Testis (tissue), 3 donors: Measurements from ENCODE around the gene DNAJB6. TPM values are rescaled to one million over a fixed set of nuclear protein-coding genes. Genes with fewer than 3 reads are reported as not detected.
A peak's percentile ranks its signal among the peaks of the same experiment; 100 is the strongest.

Experiments
- DNase-seq: peaks from one replicate; pipeline ENCODE4 v3.0.0-alpha.2; 2019
- H3K27ac ChIP-seq, 2 donors: fragments of 200-600 bp; sonication (generic); one replicate each; pipeline ENCODE4 v1.5.1; 2019
- H3K27me3 ChIP-seq: fragments of 200-600 bp; sonication (generic); one replicate; pipeline ENCODE4 v1.5.1; 2019
- H3K36me3 ChIP-seq: fragments of 200-600 bp; sonication (generic); one replicate; pipeline ENCODE4 v1.5.1; 2017; ENCODE audit warnings: low read depth; ENCODE audit errors: missing control alignments
- H3K4me1 ChIP-seq: fragments of 200-600 bp; sonication (generic); one replicate; pipeline ENCODE4 v1.5.1; 2019
- H3K4me3 ChIP-seq, 2 donors: fragments of 200-600 bp; sonication (generic); one replicate each; pipeline ENCODE4 v1.5.1; 2017 to 2019
- H3K9me3 ChIP-seq: fragments of 200-600 bp; sonication (generic); one replicate; pipeline ENCODE4 v1.5.1; 2017
- POLR2A ChIP-seq: fragments of 450-650 bp; IDR thresholded peaks from one replicate; pipeline ENCODE4 v1.6.1; 2017; ENCODE audit warnings: antibody characterized with exemption, mild to moderate bottlenecking, moderate library complexity
- WGBS, 2 donors: methylation state at CpG; one replicate each; pipeline ENCODE4 v1.1.5; 2018; 5-methylcytosine and 5-hydroxymethylcytosine counted together
- intact Hi-C: fragments of 100-400 bp; cut with DNase I; formaldehyde crosslinking; loops from one replicate; pipeline ENCODE4 v1.15.1; 2023; ENCODE audit warnings: low total_unique reads
- polyA plus RNA-seq: library from polyadenylated mRNA; stranded (reverse); fragments of 350-450 nt; fragmentation: Illumina TruSeq; extraction: RNeasy Lipid Tissue Mini Kit (QIAGEN cat#74804); gene quantifications from one replicate; pipeline ENCODE4 v1.2.3, GENCODE V29; 2014; ENCODE audit warnings: low read depth, low replicate concordance; ENCODE audit not compliant: insufficient read depth
- total RNA-seq, 2 donors: library from RNA; depleted of rRNA; stranded (reverse); fragments of >200 nt; gene quantifications; one replicate each; pipeline ENCODE4 v1.2.3, GENCODE V29; 2016
- TF ChIP-seq, protein P1 (sequence below), 3 experiments: fragments of 450-650 bp in 2 of 3; fragments of 200-600 bp in 1 of 3; sonication (generic) in 1 of 3; IDR thresholded peaks; one replicate each; pipeline ENCODE4 v1.5.1; 2016 to 2019; ENCODE audit warnings: antibody characterized with exemption in 3 of 3, mild to moderate bottlenecking in 2 of 3, moderate library complexity in 1 of 3

DNAJB6 gene
- total and polyA plus RNA-seq, 3 donors from 2014 or later = 154 to 262 (median 172) TPM

DNA sequence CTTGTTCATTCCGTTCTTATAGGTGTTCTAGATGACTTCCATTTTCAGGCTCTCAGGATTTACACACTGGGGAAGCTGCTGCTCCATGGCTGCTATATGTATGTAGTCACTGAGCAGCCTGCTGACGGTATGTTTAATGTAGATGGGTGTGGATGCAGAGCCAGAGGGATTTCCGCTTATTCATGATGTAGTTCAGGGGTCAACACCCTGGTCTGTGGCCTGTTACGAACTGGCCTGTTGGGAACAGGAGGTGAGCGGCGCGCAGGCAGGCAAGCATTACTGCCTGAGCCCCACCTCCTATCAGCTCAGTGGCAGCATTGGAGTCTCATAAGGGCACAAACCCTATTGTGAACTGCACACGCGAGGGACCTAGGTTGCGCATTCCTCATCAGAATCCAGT is 33.9 kb downstream of the DNAJB6 start:
- Histone ChIP-seq H3K4me3 (no peak overlapping the region), H3K36me3 (no peaks in the 10 kb centered on the region), H3K27ac (no peak overlapping the region), H3K4me1 (no peaks in the 10 kb centered on the region), H3K9me3 (no peaks in the 10 kb centered on the region), H3K27me3 (no peaks in the 10 kb centered on the region)
- intact Hi-C loops = no loop called here
- DNase-seq = no peak
- WGBS, 2 donors = 89 to 94% methylated on average over 9 to 10 of the region's 10 CpGs
- TF ChIP-seq, protein P1, sequence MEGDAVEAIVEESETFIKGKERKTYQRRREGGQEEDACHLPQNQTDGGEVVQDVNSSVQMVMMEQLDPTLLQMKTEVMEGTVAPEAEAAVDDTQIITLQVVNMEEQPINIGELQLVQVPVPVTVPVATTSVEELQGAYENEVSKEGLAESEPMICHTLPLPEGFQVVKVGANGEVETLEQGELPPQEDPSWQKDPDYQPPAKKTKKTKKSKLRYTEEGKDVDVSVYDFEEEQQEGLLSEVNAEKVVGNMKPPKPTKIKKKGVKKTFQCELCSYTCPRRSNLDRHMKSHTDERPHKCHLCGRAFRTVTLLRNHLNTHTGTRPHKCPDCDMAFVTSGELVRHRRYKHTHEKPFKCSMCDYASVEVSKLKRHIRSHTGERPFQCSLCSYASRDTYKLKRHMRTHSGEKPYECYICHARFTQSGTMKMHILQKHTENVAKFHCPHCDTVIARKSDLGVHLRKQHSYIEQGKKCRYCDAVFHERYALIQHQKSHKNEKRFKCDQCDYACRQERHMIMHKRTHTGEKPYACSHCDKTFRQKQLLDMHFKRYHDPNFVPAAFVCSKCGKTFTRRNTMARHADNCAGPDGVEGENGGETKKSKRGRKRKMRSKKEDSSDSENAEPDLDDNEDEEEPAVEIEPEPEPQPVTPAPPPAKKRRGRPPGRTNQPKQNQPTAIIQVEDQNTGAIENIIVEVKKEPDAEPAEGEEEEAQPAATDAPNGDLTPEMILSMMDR (IDR thresholded peaks at IDR 0.05) = no peak
- TF ChIP-seq POLR2A = no peak

DNA sequence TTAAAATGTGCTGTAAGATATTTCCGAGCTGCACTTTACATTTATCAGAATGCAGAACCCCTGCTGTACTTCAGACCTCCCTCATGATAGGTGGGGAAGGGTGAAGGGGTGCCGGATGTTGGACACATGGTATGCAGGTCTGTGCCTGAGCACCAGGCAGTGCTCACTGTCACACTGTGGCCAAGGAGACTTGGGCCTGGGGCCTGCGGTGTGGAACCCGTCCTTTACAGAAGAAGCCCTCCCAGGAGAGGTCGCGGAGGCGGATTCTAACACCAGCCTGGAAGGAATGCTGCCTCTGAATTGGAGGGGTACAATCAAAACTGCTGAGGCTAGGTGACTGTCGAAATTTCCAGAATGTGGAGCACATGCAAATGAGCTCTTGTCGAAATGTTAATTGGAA is 34.5 kb downstream of the DNAJB6 start:
- no peak overlapping the region for H3K4me3 ChIP-seq
- TF ChIP-seq, protein P1 (IDR thresholded peaks at IDR 0.05) = no peak
- no peak for TF ChIP-seq POLR2A
- peak overlapping the region in 1 of 2 donors; percentile 62 for H3K27ac ChIP-seq
- DNase-seq = no peak
- no peaks in the 10 kb centered on the region for H3K27me3 ChIP-seq
- H3K4me1 ChIP-seq = no peaks in the 10 kb centered on the region
- 92% methylated on average over 9 of the region's 9 CpGs for WGBS, 2 donors
- intact Hi-C loops = no loop called here
- no peaks in the 10 kb centered on the region for H3K9me3 ChIP-seq
- no peaks in the 10 kb centered on the region for H3K36me3 ChIP-seq

DNA sequence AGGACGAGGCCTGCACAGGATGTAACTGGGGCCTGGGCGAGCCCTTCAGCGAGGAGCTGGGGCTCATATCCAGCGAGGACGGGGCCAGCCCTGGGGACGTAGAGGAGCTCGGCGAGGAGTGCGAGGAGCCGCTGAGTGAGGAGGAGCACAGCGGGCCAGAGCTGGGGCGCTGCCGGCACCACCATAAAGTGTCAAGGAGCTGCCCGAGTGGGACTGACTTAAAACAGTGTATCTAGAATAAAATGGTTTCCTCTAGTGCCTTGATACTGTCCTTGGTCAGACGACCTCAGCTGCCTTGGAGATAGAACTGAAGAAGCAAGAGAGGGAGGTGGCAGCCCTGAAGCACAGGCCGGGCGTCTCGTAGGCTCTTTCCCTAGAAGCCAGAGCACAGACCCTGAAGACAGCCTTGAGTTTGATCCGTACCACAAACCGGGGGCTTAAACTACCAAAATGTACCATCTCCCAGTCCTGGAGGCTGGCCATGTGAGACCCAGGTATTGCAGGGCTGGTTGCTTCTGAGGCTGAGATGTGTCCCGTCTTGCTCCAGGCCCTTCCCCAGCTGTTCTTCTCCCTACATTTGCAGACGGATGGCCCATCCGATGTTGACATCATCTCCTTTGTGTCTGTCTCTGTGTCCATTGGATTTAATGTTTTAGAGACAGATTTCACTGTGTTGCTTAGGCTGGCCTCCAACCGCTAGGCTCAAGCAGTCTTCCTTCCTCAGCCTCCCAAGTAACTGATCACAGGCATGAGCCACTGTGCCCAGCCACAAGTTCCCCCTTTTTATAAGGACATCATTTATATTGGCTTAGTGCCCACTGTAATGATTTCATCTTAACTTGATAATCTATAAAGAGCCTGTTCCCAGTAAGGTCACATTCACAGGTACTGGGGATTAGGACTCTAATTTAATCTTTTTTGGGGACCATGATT is 35.8 kb downstream of the DNAJB6 start:
- TF ChIP-seq POLR2A = no peak
- TF ChIP-seq, protein P1 (IDR thresholded peaks at IDR 0.05) = no peak
- H3K27ac ChIP-seq = peak overlapping the region; percentile 41 to 62
- DNase-seq = peak; percentile 37
- peaks cover 6% of the 10 kb centered on the region for H3K4me1 ChIP-seq
- no peaks in the 10 kb centered on the region for H3K27me3 ChIP-seq
- H3K9me3 ChIP-seq = no peaks in the 10 kb centered on the region
- intact Hi-C loops = no loop called here
- H3K4me3 ChIP-seq = no peak overlapping the region
- 69 to 80% methylated on average over 24 of the region's 24 CpGs for WGBS, 2 donors
- no peaks in the 10 kb centered on the region for H3K36me3 ChIP-seq

DNA sequence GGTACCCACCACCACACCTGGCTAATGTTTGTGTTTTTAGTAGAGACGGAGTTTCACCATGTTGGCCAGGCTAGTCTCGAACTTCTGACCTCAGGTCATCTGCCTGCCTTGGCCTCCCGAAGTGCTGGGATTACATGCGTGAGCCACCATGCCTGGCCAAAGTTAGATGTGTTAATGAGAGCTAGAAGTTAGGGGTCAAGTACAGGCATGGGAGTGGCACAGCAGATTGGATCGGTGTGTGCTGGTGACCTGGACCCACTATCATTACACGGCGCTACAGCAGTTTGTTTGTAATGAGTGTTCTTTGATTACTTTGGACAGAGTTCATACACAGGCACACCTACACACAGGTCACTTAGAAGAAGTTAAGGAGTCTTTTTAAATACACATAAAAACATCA is 36.7 kb downstream of the DNAJB6 start:
- H3K9me3 ChIP-seq = no peaks in the 10 kb centered on the region
- H3K27me3 ChIP-seq = no peaks in the 10 kb centered on the region
- no peak overlapping the region for H3K27ac ChIP-seq
- intact Hi-C loops = no loop called here
- H3K4me1 ChIP-seq = peaks cover 6% of the 10 kb centered on the region
- TF ChIP-seq POLR2A = no peak
- TF ChIP-seq, protein P1 (IDR thresholded peaks at IDR 0.05) = no peak
- no peaks in the 10 kb centered on the region for H3K36me3 ChIP-seq
- WGBS, 2 donors = 79 to 86% methylated on average over 6 to 7 of the region's 7 CpGs
- no peak for DNase-seq
- H3K4me3 ChIP-seq = no peak overlapping the region

DNA sequence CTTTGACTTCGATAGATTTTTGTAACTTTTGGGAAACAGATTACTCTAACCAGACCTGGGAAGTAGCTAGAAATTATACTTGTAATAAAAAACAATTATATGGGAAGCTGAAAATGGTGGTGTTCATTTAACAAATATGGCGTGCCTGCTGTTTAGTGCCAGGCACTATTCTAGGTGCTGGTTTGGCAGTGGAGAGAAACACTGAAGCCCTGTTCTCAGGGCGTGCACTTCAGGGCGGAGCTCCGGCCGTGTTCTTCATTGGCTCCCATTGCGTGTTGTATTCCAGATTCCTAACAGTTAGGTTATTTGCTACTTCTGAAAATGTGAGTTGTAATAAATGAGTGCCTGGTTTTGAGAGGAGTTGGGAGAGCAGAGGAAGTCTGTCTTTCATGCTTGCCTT is 38.6 kb downstream of the DNAJB6 start:
- TF ChIP-seq, protein P1 (IDR thresholded peaks at IDR 0.05) = no peak
- no peak for TF ChIP-seq POLR2A
- no peaks in the 10 kb centered on the region for H3K36me3 ChIP-seq
- intact Hi-C loops = no loop called here
- peaks cover 12% of the 10 kb centered on the region for H3K4me1 ChIP-seq
- H3K27ac ChIP-seq = no peak overlapping the region
- no peaks in the 10 kb centered on the region for H3K27me3 ChIP-seq
- no peaks in the 10 kb centered on the region for H3K9me3 ChIP-seq
- DNase-seq = no peak
- no peak overlapping the region for H3K4me3 ChIP-seq
- 78 to 89% methylated on average over 7 of the region's 7 CpGs for WGBS, 2 donors
